Tibial nerve (tissue), 4 donors: ENCODE results near the gene TNN.

Experiments
- EP300 ChIP-seq, 2 donors: sonication (generic); formaldehyde crosslinking; IDR thresholded peaks; one replicate each; pipeline ENCODE4 v1.6.1; 2017; ENCODE audit warnings: antibody characterized with exemption in 2 of 2, mild to moderate bottlenecking in 1 of 2
- POLR2A ChIP-seq, 2 donors: fragments of 450-650 bp; IDR thresholded peaks; one replicate each; pipeline ENCODE4 v1.6.1; 2017; ENCODE audit warnings: antibody characterized with exemption in 2 of 2, mild to moderate bottlenecking in 2 of 2, moderate library complexity in 2 of 2
- TF ChIP-seq, protein P1 (sequence below), 5 experiments: fragments of 200-600 bp in 3 of 5; fragments of 450-650 bp in 2 of 5; sonication (generic) in 3 of 5; IDR thresholded peaks; one replicate each; pipeline ENCODE4 v1.5.1; 2016 to 2019; ENCODE audit warnings: antibody characterized with exemption in 5 of 5, mild to moderate bottlenecking in 3 of 5, moderate library complexity in 2 of 5

DNA sequence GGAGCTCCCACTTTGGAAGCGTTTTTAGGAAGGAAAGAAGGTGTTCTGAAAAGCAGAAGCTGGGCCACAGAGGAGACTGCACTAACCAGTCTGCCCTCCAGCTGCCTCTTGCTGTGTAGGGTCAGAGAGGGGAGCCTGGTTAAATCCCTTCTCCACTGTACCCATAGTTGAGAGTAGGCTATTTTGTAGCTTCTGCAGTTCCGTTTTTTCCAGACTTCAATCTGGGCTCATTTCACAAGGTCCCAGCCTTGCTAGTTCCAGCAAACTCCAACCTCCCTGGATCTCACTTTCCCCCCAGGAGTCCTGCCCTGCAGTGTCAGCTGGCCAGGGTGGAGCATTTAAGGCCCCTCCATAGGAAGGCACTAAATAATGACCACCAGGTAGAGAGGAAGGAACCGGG lies 11.0 kb downstream of the TNN start:
- TF ChIP-seq, protein P1, sequence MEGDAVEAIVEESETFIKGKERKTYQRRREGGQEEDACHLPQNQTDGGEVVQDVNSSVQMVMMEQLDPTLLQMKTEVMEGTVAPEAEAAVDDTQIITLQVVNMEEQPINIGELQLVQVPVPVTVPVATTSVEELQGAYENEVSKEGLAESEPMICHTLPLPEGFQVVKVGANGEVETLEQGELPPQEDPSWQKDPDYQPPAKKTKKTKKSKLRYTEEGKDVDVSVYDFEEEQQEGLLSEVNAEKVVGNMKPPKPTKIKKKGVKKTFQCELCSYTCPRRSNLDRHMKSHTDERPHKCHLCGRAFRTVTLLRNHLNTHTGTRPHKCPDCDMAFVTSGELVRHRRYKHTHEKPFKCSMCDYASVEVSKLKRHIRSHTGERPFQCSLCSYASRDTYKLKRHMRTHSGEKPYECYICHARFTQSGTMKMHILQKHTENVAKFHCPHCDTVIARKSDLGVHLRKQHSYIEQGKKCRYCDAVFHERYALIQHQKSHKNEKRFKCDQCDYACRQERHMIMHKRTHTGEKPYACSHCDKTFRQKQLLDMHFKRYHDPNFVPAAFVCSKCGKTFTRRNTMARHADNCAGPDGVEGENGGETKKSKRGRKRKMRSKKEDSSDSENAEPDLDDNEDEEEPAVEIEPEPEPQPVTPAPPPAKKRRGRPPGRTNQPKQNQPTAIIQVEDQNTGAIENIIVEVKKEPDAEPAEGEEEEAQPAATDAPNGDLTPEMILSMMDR (IDR thresholded peaks at IDR 0.05): no peak
- TF ChIP-seq EP300 (IDR thresholded peaks at IDR 0.05) (no peak), POLR2A (IDR thresholded peaks at IDR 0.05) (no peak)
